ENCODE data around the gene UBA1.

UBA1 gene

DNA sequence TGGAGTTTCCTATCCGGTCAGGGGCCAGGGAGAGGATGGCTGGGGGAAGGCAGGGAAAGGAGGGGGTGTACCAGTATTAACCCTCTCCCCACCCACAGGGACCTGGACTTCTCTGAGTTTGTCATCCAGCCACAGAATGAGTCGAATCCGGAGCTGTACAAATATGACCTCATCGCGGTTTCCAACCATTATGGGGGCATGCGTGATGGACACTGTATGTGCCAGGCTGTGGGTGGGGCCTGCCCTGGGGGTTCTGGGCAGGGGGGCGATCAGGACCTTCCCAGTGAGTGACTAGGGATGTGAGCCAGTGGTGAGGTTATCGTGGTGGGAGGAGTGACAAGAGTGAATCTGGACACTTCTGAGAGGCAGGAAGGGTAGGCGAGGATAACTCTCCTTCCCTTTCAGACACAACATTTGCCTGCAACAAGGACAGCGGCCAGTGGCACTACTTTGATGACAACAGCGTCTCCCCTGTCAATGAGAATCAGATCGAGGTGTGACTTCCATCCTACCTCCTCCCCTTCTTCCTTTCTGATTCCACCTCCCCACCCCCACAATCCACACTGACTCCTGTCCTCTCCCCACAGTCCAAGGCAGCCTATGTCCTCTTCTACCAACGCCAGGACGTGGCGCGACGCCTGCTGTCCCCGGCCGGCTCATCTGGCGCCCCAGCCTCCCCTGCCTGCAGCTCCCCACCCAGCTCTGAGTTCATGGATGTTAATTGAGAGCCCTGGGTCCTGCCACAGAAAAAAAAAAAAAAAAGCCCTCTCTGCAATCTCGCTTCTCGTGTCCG, 53.8 kb downstream of the UBA1 start:
- Histone ChIP-seq H3K4me3 (replicated peaks; ENCODE audit: insufficient read depth, low read length) (no peak overlapping the region), H3K27ac (replicated peaks) (no peak overlapping the region), H3K27me3 (ENCODE audit: insufficient read depth, poor library complexity, severe bottlenecking) (no peaks in the 10 kb centered on the region)
- no peak for DNase-seq (ENCODE audit: low read depth in 1 of 2, low spot score in 1 of 2)
- TF ChIP-seq SPI1 (IDR thresholded peaks at IDR 0.05; ENCODE audit: borderline replicate concordance, low read depth): no peak
- TF ChIP-seq POLR2AphosphoS5 (IDR thresholded peaks at IDR 0.05; ENCODE audit: low read depth): no peak
- no peak for TF ChIP-seq GABPA (IDR thresholded peaks at IDR 0.05; ENCODE audit: low read depth)
- TF ChIP-seq, protein P1, sequence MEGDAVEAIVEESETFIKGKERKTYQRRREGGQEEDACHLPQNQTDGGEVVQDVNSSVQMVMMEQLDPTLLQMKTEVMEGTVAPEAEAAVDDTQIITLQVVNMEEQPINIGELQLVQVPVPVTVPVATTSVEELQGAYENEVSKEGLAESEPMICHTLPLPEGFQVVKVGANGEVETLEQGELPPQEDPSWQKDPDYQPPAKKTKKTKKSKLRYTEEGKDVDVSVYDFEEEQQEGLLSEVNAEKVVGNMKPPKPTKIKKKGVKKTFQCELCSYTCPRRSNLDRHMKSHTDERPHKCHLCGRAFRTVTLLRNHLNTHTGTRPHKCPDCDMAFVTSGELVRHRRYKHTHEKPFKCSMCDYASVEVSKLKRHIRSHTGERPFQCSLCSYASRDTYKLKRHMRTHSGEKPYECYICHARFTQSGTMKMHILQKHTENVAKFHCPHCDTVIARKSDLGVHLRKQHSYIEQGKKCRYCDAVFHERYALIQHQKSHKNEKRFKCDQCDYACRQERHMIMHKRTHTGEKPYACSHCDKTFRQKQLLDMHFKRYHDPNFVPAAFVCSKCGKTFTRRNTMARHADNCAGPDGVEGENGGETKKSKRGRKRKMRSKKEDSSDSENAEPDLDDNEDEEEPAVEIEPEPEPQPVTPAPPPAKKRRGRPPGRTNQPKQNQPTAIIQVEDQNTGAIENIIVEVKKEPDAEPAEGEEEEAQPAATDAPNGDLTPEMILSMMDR (IDR thresholded peaks at IDR 0.05; ENCODE audit: insufficient read depth, low read length): no peak
- TF ChIP-seq, protein P2, sequence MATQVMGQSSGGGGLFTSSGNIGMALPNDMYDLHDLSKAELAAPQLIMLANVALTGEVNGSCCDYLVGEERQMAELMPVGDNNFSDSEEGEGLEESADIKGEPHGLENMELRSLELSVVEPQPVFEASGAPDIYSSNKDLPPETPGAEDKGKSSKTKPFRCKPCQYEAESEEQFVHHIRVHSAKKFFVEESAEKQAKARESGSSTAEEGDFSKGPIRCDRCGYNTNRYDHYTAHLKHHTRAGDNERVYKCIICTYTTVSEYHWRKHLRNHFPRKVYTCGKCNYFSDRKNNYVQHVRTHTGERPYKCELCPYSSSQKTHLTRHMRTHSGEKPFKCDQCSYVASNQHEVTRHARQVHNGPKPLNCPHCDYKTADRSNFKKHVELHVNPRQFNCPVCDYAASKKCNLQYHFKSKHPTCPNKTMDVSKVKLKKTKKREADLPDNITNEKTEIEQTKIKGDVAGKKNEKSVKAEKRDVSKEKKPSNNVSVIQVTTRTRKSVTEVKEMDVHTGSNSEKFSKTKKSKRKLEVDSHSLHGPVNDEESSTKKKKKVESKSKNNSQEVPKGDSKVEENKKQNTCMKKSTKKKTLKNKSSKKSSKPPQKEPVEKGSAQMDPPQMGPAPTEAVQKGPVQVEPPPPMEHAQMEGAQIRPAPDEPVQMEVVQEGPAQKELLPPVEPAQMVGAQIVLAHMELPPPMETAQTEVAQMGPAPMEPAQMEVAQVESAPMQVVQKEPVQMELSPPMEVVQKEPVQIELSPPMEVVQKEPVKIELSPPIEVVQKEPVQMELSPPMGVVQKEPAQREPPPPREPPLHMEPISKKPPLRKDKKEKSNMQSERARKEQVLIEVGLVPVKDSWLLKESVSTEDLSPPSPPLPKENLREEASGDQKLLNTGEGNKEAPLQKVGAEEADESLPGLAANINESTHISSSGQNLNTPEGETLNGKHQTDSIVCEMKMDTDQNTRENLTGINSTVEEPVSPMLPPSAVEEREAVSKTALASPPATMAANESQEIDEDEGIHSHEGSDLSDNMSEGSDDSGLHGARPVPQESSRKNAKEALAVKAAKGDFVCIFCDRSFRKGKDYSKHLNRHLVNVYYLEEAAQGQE (IDR thresholded peaks at IDR 0.05; ENCODE audit: insufficient replicate concordance, low read depth): no peak

DNA sequence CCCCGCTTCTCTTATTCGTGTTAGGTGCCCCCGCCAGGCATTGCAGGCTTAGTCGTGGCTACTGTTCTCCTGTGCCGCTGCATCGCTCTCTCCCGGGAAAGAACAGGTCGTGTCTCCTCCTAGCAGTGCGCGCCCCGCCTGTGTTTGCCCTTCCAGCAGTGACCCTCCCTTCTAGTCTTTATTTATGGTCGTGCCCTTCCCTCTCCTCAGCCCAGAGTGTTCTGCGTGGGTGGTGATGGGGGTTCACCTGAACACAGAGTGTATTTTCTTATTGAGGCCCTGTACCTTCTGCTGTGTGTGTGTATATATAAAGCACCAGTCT, 54.3 kb downstream of the UBA1 start:
- DNase-seq (ENCODE audit: low read depth in 1 of 2, low spot score in 1 of 2): no peak
- Histone ChIP-seq H3K4me3 (replicated peaks; ENCODE audit: insufficient read depth, low read length) (no peak overlapping the region), H3K27ac (replicated peaks) (no peak overlapping the region), H3K27me3 (ENCODE audit: insufficient read depth, poor library complexity, severe bottlenecking) (no peaks in the 10 kb centered on the region)
- TF ChIP-seq, protein P1 (IDR thresholded peaks at IDR 0.05; ENCODE audit: insufficient read depth, low read length): no peak
- TF ChIP-seq, protein P2 (IDR thresholded peaks at IDR 0.05; ENCODE audit: insufficient replicate concordance, low read depth): no peak
- TF ChIP-seq GABPA (IDR thresholded peaks at IDR 0.05; ENCODE audit: low read depth): no peak
- no peak for TF ChIP-seq POLR2AphosphoS5 (IDR thresholded peaks at IDR 0.05; ENCODE audit: low read depth)

DNA sequence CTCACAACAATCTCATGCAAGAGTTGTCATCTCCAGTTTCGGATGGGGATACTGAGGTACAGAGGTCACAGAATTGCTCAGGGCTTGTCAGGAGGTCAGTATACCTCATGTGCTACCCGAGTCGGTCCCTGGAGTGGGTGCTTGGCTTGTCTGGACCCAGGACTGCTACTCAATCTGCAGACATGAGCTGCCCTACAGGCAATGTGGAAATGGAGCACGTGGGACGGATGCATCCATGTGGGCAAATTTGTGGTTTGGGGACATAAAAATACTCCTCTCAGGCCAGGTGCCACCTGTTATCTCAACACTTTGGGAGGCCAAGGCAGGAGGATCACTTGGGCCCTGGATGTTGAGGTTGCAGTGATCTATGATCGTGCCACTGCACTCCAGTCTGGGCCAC, 54.9 kb downstream of the UBA1 start:
- no peak for DNase-seq (ENCODE audit: low read depth in 1 of 2, low spot score in 1 of 2)
- Histone ChIP-seq H3K27me3 (ENCODE audit: insufficient read depth, poor library complexity, severe bottlenecking) (no peaks in the 10 kb centered on the region), H3K4me3 (replicated peaks; ENCODE audit: insufficient read depth, low read length) (no peak overlapping the region), H3K27ac (replicated peaks) (no peak overlapping the region)
- TF ChIP-seq GABPA (IDR thresholded peaks at IDR 0.05; ENCODE audit: low read depth): no peak
- TF ChIP-seq POLR2AphosphoS5 (IDR thresholded peaks at IDR 0.05; ENCODE audit: low read depth): no peak
- TF ChIP-seq, protein P1 (IDR thresholded peaks at IDR 0.05; ENCODE audit: insufficient read depth, low read length): no peak
- no peak for TF ChIP-seq SPI1 (IDR thresholded peaks at IDR 0.05; ENCODE audit: borderline replicate concordance, low read depth)
- TF ChIP-seq, protein P2 (IDR thresholded peaks at IDR 0.05; ENCODE audit: insufficient replicate concordance, low read depth): no peak

All from HL-60 (cell line).